HG03575 (cell line): ENCODE results near the gene SOX30.
"Not testable (repeated sequence)": the region's sequence is repeated elsewhere in the genome, so short reads cannot be mapped to it uniquely, and the experiment has no call there.

Experiments used
- ATAC-seq: cut with Tn5 transposase; IDR thresholded peaks from one replicate; pipeline ENCODE4 v1.9.1; 2021; ENCODE audit not compliant: unreplicated experiment, insufficient number of reproducible peaks, low FRiP score; ENCODE audit errors: extremely low read depth

The SOX30 gene

GRCh38 chr5:157652377-157652692, at the start of gene SOX30:
Gene SOX30 (minus strand): TSS chr5:157652438. CDS start chr5:157652078, 360 bp downstream.
- ATAC-seq, result no peak

DNA sequence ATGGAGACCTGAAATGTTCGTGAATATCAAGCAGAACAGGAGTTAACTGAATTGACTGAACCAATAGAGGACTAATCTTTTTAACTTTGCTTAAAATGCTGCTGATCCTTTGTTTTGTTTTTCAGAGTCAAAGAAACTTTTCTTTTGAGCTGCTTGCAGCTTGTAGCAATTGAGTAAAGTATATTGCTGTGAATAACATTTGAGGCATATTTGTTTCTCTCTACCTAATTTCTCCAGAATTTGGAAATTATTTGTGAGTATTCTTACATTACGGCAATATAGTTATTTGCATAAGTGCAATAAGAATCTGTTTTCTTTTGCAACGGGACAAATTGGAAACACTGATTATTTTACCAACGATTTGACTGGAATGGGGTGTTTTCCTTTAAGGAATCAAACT, 46.4 kb upstream of the SOX30 start:
- ATAC-seq, result not testable (repeated sequence)

GRCh38 chr5:157696154-157696553, 43.9 kb upstream of the SOX30 start:
- ATAC-seq, result not testable (repeated sequence)

DNA sequence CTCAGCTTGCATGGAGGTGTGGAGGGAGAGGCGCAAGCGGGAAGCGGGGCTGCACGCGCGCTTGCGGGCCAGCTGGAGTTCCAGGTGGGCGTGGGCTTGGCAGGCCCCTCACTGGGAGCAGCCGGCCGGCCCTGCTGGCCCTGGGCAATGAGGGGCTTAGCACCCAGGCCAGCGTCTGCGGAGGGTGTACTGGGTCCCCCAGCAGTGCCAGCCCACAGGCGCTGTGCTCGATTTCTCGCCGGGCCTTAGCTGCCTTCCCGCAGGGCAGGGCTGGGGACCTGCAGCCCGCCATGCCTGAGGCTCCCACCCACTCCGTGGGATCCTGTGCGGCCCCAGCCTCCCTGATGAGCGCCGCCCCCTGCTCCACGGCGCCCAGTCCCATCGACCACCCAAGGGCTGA, 41.6 kb upstream of the SOX30 start:
- not testable (repeated sequence) for ATAC-seq

DNA sequence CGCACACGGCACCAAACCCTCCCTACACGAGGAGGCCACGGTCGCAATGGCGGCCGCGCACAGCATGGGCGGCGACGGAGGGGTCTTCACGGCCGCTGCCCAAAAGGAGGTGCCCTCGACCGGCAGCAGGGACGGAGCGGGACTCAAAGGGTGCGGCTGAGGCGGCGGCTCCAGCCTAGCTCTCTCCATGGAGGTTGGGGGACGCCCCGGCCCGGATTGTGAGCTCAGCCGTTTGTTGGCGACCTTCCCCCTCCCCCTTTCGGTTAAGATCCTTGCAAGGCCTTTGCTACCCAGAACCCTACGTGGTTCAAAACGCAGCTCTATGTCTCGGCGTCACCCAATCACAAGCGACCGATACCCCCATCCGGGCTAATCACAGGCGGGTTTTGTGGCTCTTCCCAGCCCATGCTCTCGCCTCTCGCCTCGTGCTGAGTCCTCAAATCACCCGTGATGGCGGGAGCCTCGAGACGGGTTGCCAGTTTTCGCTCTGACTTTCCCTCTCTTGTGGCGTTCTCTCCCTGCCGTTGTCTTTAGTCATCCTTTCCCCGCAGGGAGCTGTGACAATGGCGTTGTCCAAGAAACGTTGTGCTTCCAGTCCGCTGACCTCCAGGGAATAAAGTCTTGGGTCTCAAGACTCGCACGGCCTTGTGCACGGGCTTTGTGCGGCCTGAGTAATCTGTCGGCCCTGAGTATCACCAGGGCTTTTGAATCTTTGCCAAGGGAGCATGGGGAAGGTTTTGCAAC, 38.6 kb upstream of the SOX30 start:
- no peak for ATAC-seq

GRCh38 chr5:157689942-157690689, 37.9 kb upstream of the SOX30 start:
- ATAC-seq, result no peak

DNA sequence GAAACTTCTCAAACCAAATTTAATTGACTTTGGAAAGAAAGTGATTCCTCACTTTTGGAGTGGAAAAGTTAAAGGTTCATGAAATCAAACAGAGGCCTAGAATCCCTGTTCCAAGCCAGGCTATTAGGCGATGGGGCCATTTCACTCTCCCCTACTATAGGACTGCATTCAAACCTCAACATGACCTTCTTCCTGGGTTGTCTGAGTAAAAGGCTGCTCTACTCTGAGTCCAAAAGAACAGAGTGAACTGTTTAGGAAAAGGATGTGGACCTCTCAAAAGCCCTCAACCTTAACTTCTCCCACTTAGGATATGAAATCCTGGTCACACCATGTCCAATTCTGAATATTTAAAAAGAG, 34.9 kb upstream of the SOX30 start:
- ATAC-seq, result no peak

GRCh38 chr5:157686276-157687197, 34.3 kb upstream of the SOX30 start:
- not testable (repeated sequence) for ATAC-seq

GRCh38 chr5:157682257-157682656, 30.0 kb upstream of the SOX30 start:
- ATAC-seq, result no peak

- ATAC-seq, result no peak
Measured at GRCh38 chr5:157681048-157681447, 28.8 kb upstream of the SOX30 start.

GRCh38 chr5:157680239-157680638, 28.0 kb upstream of the SOX30 start:
- no peak for ATAC-seq

GRCh38 chr5:157679801-157680200, 27.6 kb upstream of the SOX30 start:
- no peak for ATAC-seq

DNA sequence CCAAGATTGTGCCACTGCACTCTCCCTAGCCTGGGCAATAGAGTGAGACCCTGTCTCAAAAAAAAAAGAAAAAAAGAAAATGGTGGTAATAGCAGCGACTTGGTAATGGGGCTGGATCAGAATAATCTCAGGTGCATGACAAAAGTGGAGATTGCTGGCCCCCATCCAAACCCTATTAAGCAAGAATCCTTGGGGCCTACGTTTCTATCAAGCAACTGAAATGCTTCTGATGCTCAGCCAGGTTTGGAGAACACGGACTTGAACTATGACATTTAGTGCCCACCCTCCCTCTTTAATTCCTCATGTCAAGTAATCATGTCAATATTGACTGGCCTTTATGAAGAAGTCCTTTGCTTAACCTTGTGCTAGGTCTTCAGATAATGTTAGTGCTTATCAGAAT, 25.7 kb upstream of the SOX30 start:
- ATAC-seq, result no peak

DNA sequence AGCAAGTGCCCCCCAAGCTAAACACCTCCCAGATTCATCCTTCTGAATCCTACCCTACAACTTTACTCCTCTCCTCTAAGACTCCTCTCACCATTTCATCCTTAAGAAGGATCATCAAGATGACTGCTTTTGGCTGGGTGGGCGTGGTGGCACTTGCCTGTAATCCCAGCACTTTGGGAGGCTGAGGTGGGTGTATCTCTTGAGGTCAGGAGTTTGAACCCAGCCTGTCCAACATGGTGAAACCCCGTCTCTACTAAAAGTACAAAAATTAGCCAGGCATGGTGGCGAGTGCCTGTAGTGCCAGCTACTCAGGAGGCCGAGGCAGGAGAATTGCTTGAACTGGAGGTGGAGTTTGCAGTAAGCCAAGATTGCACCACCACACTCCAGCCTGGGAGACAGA, 22.1 kb upstream of the SOX30 start:
- not testable (repeated sequence) for ATAC-seq

DNA sequence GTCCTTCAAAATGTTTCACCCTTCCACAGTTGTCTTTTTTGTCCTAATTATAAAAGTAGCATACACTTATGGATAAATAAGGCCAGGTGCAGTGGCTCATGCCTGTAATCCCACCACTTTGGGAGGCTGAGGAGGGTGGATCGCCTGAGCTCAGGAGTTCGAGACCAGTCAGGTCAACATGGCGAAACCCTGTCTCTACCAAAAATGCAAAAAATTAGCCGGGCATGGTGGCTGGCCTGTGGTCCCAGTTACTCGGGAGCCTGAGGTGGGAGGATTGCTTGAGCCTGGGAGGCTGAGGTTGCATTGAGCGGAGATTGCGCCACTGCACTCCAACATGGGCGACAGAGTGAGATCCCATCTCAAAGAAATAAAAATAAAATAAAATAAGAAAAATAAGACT, 20.7 kb upstream of the SOX30 start:
- no peak for ATAC-seq

GRCh38 chr5:157671592-157672330, 19.5 kb upstream of the SOX30 start:
- ATAC-seq, result no peak

GRCh38 chr5:157670662-157671591, 18.7 kb upstream of the SOX30 start, which contains the start of gene C5orf52:
Gene C5orf52 (plus strand): TSS chr5:157671533. CDS start chr5:157671615, 82 bp downstream.
- no peak for ATAC-seq

DNA sequence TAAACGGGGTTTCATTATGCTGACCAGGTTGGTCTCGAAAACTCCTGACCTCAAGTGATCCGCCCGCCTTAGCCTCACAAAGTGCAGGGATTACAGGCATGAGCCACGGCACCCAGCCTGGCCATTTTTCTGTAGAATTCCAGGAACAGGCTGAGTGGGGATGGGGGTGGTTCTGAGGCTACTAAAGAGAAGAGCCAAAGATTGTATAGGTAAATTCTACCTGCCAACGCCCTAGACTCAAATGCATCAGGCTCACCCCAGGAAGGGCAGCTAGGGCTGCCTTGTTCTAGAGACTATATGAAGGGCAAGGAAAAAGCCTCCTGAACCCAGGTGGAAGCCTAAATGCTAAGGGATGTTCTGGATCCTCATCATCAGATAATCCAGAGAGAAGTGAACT, 17.5 kb upstream of the SOX30 start:
- no peak for ATAC-seq
